GM04503 (cell line): ENCODE data around the gene PCDH9.
A peak's percentile ranks its signal among the peaks of the same experiment; 100 is the strongest.

Source experiments
- DNase-seq: peaks from one replicate; pipeline ENCODE4 v3.0.0-alpha.2; 2012; ENCODE audit warnings: low read depth

The PCDH9 gene

DNA sequence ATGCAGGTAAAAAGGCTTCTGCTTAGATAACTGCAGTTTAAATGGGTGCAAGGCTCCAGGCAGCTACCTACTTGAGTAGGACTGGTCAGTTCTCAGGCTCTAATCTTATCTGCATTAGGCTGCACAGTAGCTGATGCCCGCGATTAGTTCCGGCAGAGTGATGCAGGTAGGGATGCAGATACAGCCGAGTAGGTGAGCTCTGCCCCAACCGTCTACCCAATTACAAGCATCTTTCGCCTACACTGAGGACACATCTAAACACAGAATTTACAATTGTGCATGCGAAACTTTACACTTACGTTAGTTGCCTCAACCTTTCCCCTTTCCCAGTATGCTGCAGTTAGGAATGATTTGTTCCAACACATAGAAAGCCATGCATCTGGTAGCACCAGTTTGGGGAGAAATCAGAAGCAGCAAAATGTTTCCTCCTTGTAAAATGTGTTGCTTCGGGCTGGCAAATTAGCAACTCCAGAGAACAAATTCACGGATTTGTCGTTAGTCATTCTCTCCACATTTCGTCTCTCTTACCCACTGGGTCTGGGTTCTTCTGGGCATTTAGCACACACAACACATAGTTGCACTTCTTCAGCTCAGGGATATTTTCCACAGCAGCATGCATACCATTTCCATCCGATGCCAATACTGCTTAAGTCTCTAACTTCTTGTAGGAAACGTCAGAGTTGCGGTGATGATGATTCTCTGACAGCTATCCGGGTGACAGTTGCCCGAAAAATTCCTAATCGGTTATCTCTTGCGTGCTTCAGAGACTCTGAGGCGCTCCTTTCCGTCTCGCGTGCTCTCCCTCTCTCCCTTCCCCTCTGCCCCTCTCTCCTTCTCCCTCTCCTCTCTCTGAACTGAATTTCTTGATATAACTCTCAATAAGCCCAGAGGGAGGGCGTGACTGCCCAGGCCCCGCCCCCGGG, at the start of gene PCDH9:
PCDH9 (minus strand) TSS at position 856 of the 923 bp plus-strand sequence. CDS start 1,896 bp downstream, outside the sequence.
- no peak for DNase-seq

- peak; percentile 40 for DNase-seq
These were observed 48.1 kb upstream of the PCDH9 start for GRCh38 chr13:67278235-67278634.

DNA sequence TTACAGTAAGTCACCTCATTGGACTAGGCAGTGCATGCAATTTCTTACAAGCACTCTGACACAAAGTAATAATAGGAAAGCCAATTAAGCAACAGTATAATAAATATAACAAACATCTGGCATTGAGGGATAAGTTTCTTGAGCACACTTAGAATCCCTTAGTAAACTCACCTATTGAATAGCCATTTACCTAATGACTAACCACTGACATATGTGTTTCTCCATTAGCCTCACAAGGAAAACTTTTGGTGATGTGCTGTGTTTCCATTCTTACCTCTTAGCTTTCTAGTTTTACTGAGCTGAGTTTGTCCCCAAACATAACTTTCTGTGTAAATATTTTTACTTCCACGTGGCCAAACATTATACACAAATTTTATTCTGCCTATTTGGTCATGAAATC, 47.4 kb upstream of the PCDH9 start:
- no peak for DNase-seq

DNA sequence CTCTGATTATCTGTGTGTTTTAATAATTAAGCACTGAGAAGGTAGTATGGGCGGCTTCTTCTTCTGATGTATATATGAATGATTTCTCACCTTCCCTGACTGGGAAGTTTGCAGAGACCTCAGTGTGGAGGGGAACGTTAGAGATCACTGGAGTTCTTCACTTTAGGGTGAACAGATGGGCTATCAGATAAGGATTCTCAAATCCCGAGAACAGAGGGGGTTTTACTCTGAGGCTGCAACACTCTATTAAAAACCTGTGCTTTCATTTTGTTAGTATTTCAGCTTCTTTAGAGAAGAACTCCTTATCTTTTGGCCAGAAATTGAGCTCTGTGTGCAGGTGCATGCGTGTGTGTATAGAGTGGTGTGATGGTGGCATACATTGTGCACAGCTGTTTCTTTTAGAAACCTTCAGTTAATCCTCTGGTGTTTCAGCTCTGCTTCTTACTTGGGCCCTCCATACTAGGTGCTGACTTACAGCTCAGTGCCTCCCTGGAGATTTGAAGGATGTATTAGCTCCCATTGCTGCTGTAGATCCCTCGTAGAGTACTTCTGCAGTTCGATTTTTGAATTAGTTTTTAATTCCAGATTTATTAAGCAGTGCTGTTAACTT, 45.3 kb upstream of the PCDH9 start:
- no peak for DNase-seq

DNA sequence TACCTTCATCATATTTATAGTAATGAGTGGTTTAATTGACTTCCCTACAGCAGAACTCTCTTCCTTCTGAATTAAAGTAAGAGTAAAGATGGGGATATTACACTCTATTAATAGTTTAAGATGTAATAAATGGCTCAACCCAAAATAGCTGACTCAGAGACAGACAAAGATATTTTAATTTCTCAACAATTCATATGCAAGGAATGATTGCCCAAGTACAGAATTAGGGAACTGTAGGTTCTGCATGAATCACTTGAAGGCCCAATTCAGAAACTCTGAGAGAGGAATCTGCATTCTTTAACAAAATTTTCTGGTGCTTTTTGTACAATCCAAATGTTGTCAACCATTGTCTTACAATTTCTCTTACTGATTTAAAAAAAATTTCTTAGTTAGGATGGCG, 42.9 kb upstream of the PCDH9 start:
- DNase-seq, result no peak

- DNase-seq, result no peak
These were observed 37.0 kb upstream of the PCDH9 start for GRCh38 chr13:67267136-67267535.

DNA sequence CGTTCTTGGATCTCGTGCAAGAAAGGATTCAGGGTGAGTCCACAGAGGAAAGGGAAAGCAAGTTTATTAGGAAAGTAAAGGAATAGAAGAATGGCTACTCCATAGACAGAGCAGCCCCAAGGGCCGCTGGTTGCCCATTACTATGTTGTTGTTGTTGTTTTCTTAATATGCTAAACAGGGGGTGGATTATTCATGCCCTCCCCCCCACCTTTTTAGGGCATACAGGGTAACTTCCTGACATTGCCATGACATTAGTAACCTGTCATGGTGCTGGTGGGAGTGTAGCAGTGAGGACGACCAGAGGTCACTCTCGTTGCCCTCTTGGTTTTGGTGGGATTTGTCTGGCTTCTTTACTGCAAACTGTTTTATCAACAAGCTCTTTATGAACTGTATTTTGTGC, 29.1 kb upstream of the PCDH9 start:
- DNase-seq, result no peak

DNA sequence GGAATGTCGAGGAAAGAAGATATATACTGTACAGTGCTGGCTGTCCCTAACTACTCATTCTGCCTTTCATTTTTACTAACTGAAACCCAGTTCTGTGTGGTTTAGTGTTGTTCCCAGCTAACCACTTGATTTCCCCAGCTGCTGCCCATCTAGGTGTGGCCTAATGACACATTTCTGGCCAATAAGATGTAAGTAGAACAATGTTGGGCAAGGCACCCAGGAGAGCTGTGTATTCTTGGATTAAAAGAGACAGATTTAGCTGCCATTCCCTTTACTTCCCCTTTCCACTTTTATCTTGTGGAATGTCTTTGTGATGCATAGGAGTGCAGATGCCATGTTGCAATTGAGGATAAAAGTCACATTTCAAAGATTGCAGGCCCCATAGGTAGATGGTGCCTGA, 28.3 kb upstream of the PCDH9 start:
- no peak for DNase-seq

DNA sequence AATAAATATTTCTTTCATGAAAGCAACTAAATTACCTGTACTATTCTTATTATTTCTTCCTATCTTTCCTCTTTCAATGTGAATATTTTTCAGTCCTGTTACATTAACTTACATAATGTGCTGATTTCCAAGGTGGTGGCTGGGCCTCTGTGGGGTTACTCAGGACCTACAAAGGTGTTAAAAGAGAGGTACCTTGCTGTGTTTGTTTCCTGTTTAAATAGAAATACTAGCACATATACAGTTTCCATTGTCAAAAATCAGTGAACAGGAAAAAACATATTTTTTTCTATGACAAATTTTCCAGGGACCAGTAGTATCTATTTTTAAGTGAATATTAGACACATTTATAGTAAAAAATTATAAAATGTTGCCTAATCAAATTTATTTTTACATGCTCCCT, 8.7 kb upstream of the PCDH9 start:
- DNase-seq, result no peak

DNA sequence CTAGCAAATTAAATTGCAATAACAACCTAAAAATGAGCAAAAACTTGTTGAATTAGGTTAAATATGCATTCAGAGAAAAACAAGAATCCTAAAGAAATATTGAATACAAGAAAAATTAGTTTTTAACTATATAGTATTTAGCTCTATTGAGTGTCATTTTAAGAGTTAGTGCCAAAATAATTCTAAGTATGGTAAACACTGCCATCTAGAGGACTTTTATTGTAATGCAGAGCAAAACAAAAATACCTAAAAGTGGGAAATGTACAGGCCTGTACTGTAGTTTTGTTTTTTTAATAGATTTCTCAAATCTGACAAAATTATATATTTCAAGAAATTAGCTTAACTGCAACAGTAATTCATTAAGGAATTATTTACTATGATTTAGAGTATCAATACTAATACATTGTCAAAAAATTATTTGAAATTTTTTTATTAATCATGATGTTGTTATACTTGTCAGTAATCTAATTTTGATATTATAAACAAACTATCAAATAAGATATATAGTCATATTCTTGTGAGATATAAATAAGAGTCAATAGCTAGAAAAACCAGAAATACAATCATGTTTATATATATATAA, 8.2 kb upstream of the PCDH9 start:
- DNase-seq, result no peak

DNA sequence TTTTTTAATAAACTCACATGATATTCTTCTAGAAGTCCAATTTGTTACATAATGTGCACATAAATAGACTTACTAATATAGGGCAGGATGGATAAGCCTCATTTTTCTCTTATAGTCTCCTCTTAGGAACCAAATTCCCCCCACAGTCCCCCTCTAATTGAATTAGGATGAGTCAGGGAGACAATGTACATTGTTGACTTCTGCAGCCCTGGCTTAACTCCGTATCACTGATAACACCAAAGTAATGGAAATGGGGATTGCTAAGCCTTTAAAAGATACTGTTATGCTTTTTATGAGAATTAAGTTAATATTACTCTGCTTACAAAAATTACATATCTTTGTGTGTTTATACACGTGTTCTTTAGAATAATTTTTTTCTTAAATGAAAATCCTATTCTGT, 5.1 kb upstream of the PCDH9 start:
- DNase-seq, result no peak

DNA sequence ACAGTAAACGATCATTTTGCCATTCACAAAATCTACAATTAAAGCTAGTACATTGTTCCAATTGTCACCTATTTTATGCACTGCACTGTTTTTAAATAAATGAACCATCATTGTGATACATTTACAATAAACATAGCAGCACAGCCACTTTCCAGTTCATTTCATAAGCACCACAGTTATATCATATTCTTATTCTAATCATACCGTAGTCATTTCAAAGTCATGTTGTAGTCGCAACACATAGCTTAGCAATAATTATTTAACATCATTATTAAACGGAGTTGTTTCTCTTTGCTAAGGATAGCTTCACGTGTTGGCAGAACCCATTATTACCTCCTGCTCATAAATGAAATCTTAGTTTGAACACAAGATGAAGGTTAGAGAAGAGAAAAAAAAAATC, 2.2 kb upstream of the PCDH9 start:
- no peak for DNase-seq

- DNase-seq, result no peak
These were observed 1.3 kb upstream of the PCDH9 start for GRCh38 chr13:67231289-67232000.

- peak; percentile 74 for DNase-seq
These were observed 510 bp upstream of the PCDH9 start for GRCh38 chr13:67230404-67231288.

DNA sequence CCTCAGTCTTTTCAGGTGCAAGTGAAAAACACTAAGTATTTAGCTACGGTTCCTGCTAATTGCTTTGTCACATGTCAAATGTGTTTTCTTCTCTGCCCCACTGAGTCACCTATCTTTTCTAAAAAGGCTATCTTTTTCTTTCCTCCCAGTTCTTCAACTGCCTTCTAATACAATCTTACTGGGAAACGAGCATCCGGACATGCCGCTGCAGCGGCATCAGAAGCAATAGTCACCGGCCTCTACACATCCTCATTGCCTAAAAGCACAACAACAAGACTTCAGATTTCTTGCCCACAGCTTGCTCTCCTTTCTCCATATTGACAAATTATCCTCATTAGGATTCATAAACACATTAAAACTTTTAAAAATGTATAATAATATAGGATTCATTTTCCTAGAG, 1.2 kb downstream of the PCDH9 start:
- no peak for DNase-seq

DNA sequence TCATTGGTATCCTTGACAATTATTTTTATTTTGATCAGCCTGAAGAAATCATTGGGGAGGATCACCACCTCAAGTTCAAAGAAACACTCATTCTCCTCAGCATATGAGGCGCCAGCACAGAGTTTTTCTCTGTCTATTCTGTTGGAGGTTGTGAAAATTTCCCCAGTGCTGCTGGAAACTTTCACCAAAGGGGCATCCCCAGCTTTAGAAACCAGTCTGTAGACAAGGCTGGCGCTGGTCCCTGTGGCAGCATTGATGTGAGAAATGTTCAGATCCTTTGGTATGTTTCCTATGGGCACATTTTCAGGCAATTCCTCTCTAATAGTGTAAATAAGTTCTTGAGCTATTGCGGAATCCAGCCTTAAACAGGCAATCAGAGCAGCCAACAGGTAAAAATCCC, 2.1 kb downstream of the PCDH9 start:
- DNase-seq, result no peak

GRCh38 chr13:67227131-67227983, 2.8 kb downstream of the PCDH9 start:
- DNase-seq, result no peak

DNA sequence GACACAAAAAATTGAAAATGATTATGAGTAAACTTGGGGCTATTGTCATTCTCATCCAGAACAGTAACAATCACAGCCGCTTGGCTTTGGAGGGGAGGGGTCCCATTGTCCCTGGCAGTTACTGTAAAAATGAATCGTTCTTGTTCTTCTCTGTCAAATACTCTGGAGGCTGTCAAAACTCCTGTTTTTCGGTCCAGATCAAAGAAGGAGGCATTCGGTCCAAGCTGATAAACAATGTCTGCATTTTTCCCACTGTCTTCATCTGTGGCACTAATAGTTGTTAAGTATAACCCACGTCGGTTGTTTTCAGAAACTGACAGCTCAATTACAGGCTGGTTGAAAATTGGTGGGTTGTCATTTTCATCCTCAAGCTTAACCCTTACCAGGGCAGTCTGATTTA, 3.4 kb downstream of the PCDH9 start:
- DNase-seq, result no peak

- no peak for DNase-seq
These were observed 4.6 kb downstream of the PCDH9 start for GRCh38 chr13:67225252-67226159.
